ENCODE data around the gene ANGPTL8. TPM values are rescaled to one million over a fixed set of nuclear protein-coding genes. Genes with fewer than 3 reads are reported as not detected.

The ANGPTL8 gene
- total RNA-seq, 1 donor from 2014 or later = not detected

- no peak for DNase-seq (ENCODE audit: low spot score in 2 of 2)
- H3K4me1 ChIP-seq = peaks cover 0 to 8% of the 10 kb centered on the region in 2 donors
- TF ChIP-seq CTCF (IDR thresholded peaks at IDR 0.05) = no peak
- H3K9me3 ChIP-seq = no peaks in the 10 kb centered on the region
- no peak overlapping the region for H3K4me3 ChIP-seq
- peaks cover 9 to 20% of the 10 kb centered on the region in 2 donors for H3K36me3 ChIP-seq
- intact Hi-C loops (cut with DNase I) = no loop called here
- H3K27ac ChIP-seq = no peak overlapping the region
- no peaks in the 10 kb centered on the region for H3K27me3 ChIP-seq
These were observed 5.6 kb downstream of the ANGPTL8 start for GRCh38 chr19:11244846-11245589.

GRCh38 chr19:11246941-11247340 lies 7.5 kb downstream of the ANGPTL8 start:
- intact Hi-C loops (cut with DNase I) = no loop called here
- H3K4me1 ChIP-seq = peaks cover 0 to 8% of the 10 kb centered on the region in 2 donors
- peaks cover 18 to 32% of the 10 kb centered on the region in 2 donors for H3K36me3 ChIP-seq
- no peak overlapping the region for H3K4me3 ChIP-seq
- no peaks in the 10 kb centered on the region for H3K27me3 ChIP-seq
- TF ChIP-seq CTCF (IDR thresholded peaks at IDR 0.05) = no peak
- H3K9me3 ChIP-seq = no peaks in the 10 kb centered on the region
- no peak overlapping the region for H3K27ac ChIP-seq
- DNase-seq (ENCODE audit: low spot score in 2 of 2) = no peak

GRCh38 chr19:11247391-11247790 lies 8.0 kb downstream of the ANGPTL8 start:
- TF ChIP-seq CTCF (IDR thresholded peaks at IDR 0.05) = no peak
- peaks cover 0 to 8% of the 10 kb centered on the region in 2 donors for H3K4me1 ChIP-seq
- H3K27me3 ChIP-seq = no peaks in the 10 kb centered on the region
- intact Hi-C loops (cut with DNase I) = no loop called here
- no peak overlapping the region for H3K27ac ChIP-seq
- H3K4me3 ChIP-seq = no peak overlapping the region
- peaks cover 19 to 34% of the 10 kb centered on the region in 2 donors for H3K36me3 ChIP-seq
- H3K9me3 ChIP-seq = no peaks in the 10 kb centered on the region
- no peak for DNase-seq (ENCODE audit: low spot score in 2 of 2)

DNA sequence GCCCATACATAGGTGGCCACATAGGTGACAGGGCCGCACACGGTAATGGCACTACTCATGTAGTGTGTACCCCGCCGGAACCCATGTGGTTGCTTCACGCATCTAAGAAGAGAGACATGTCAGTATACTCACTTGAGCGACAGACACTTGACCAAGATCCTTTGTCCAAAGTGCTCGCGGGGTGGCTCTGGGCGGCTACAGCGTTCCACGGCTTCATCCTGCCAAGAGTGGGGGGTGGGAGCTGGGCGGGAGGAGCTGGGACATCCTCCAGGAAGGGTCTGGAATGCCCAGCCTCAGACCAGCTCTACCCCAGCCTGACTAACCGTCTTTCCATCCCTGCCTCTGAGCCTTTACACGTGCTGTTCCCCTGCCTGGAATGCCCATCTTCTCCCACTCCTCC lies 8.5 kb downstream of the ANGPTL8 start:
- intact Hi-C loops (cut with DNase I) = no loop called here
- Histone ChIP-seq H3K36me3 (peaks cover 19 to 34% of the 10 kb centered on the region in 2 donors), H3K4me1 (peaks cover 0 to 8% of the 10 kb centered on the region in 2 donors), H3K27ac (no peak overlapping the region), H3K27me3 (no peaks in the 10 kb centered on the region), H3K9me3 (no peaks in the 10 kb centered on the region), H3K4me3 (no peak overlapping the region)
- no peak for TF ChIP-seq CTCF (IDR thresholded peaks at IDR 0.05)
- no peak for DNase-seq (ENCODE audit: low spot score in 2 of 2)

- Histone ChIP-seq H3K4me3 (no peak overlapping the region), H3K4me1 (peaks cover 0 to 4% of the 10 kb centered on the region in 2 donors), H3K9me3 (no peaks in the 10 kb centered on the region), H3K27me3 (no peaks in the 10 kb centered on the region), H3K36me3 (peaks cover 19 to 33% of the 10 kb centered on the region in 2 donors), H3K27ac (no peak overlapping the region)
- intact Hi-C loops (cut with DNase I) = no loop called here
- TF ChIP-seq CTCF (IDR thresholded peaks at IDR 0.05) = no peak
- no peak for DNase-seq (ENCODE audit: low spot score in 2 of 2)
These were observed 9.4 kb downstream of the ANGPTL8 start for GRCh38 chr19:11248852-11249251.

Measured in ascending aorta (tissue), 2 donors.